AG04450 (cell line): ENCODE data around the gene RBM44. TPM values are rescaled to one million over a fixed set of nuclear protein-coding genes. Genes with fewer than 3 reads are reported as not detected.

ENCODE experiments used
- CTCF ChIA-PET: fragments of 300-600, 350-600 bp; formaldehyde crosslinking; extraction: SDS; loops from one replicate; lab custom pipeline; 2022; ENCODE audit warnings: antibody characterized with exemption, inconsistent platforms; lab: Charles Lee
- POLR2A ChIA-PET: fragments of 350-600 bp; formaldehyde crosslinking; extraction: SDS; loops from one replicate; lab custom pipeline; 2021; ENCODE audit warnings: antibody characterized with exemption, inconsistent platforms; lab: Yijun Ruan, JAX
- DNase-seq: peaks from one replicate; pipeline ENCODE4 v3.0.0-alpha.2; 2011; ENCODE audit warnings: low read depth, low spot score
- H3K27ac ChIP-seq: one replicate; pipeline ENCODE4 v1.5.1; 2012; ENCODE audit warnings: low read depth, low read length, control low read depth
- H3K27me3 ChIP-seq: one replicate; pipeline ENCODE4 v1.6.0; 2012; ENCODE audit warnings: low read length; ENCODE audit not compliant: control insufficient read depth, insufficient read depth
- H3K4me3 ChIP-seq: 2 replicates; pipeline ENCODE4 v1.5.1; 2011; ENCODE audit warnings: mild to moderate bottlenecking, low read depth, low read length, control low read depth
- H3K9me3 ChIP-seq: 2 replicates; pipeline ENCODE4 v1.5.1; 2012; ENCODE audit warnings: low read length; ENCODE audit not compliant: control insufficient read depth, insufficient read depth
- polyA plus RNA-seq: library from polyadenylated mRNA; depleted of rRNA; stranded (reverse); fragments of >200 nt; gene quantifications from 2 replicates; pipeline ENCODE4 v1.2.3, GENCODE V29; 2011
- TF ChIP-seq, protein P1 (sequence below): IDR thresholded peaks from 2 replicates; pipeline ENCODE4 v1.5.1; 2011; ENCODE audit warnings: low read depth, low read length, control low read depth, inconsistent platforms

The RBM44 gene
- polyA plus RNA-seq, 1 experiment: 0.16 TPM

DNA sequence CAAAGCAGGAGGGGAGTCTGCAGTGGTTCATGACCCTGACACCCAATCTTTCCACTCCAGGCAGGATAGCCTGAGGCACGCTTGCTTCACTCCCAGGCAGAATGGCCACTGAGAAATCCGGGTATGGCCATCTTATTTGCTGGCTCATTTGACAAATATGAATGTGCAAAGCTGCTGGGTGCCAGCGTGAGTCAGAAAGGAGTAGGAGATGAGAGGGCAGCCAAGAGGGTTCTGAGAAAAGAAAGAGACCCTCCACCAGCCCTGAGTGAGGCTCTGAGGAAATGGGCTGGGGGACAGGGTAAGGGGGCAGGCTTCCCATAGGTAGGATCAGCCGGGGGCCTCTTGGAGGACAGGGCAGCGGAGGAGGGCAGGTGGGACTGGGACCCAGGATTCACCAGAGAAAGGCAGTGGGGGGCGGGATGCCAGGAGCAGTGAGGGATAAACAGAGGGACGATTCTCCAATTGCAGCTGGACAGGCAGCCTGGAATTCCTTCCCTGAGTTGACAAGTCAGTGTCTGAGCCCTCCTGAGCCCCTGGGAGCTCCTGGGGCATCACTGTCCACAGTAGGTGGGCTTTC lies 76.1 kb downstream of the RBM44 start:
- H3K27ac ChIP-seq: peak overlapping the region; percentile 57
- H3K9me3 ChIP-seq: peaks cover 2% of the 10 kb centered on the region; the same call in 1 of the 2 replicates
- H3K4me3 ChIP-seq: no peak overlapping the region
- no peak for DNase-seq
- POLR2A ChIA-PET: interaction anchor here (0.6 to 1.0 kb wide), 2 partner anchors 30 to 295 kb away, joined by 3 read pairs; no protein-coding TSS in a partner anchor
- CTCF ChIA-PET: interaction anchor here (0.7 kb wide), 1 partner anchor 389 kb away, joined by 3 read pairs; no protein-coding TSS in a partner anchor
- H3K27me3 ChIP-seq: no peaks in the 10 kb centered on the region
- TF ChIP-seq, protein P1, sequence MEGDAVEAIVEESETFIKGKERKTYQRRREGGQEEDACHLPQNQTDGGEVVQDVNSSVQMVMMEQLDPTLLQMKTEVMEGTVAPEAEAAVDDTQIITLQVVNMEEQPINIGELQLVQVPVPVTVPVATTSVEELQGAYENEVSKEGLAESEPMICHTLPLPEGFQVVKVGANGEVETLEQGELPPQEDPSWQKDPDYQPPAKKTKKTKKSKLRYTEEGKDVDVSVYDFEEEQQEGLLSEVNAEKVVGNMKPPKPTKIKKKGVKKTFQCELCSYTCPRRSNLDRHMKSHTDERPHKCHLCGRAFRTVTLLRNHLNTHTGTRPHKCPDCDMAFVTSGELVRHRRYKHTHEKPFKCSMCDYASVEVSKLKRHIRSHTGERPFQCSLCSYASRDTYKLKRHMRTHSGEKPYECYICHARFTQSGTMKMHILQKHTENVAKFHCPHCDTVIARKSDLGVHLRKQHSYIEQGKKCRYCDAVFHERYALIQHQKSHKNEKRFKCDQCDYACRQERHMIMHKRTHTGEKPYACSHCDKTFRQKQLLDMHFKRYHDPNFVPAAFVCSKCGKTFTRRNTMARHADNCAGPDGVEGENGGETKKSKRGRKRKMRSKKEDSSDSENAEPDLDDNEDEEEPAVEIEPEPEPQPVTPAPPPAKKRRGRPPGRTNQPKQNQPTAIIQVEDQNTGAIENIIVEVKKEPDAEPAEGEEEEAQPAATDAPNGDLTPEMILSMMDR: no peak

DNA sequence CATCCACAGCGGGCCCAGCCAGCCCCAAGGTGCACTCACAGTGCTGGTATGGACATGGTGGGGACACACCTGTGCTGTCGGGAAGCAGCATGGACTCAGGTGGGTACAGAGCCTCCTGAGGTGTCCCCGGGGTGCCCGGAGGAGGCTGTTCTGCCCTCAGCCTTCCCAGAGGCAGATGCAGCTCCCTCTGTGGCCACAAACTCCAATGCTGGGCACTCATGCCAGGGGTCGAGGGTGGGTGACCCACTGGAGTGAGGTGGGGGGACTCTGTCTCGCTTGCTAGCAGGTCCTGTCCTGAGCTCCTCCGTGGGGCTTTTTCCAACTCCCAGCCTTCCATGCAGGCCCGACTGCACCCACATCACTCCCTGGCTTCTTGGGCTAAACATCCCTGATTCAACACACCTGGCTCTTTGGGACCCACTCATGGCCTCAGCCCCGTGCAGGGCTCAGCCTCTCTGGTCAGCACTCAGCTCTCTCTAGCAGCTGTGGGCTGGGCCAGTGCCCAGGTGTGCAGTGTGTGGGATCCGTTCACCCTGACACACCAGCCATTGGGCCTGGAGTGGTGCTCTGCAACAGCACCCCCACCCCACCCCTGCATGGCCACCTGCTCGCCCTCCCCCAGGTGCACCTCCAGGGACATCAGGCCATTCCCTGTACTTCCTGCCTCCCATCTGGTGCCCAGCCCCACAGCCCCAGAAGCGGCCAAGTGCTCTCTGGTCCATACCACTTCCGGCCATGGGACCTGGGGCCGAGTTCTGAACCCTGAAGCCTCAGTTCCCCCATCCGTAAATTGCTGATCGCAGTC lies 76.9 kb downstream of the RBM44 start:
- DNase-seq: no peak
- Histone ChIP-seq H3K9me3 (no peaks in the 10 kb centered on the region; the same call in 1 of the 2 replicates), H3K4me3 (no peak overlapping the region), H3K27ac (peak overlapping the region; percentile 21), H3K27me3 (no peaks in the 10 kb centered on the region)
- POLR2A ChIA-PET: interaction anchor here (0.6 to 1.0 kb wide), 2 partner anchors 30 to 294 kb away, joined by 3 read pairs; no protein-coding TSS in a partner anchor
- TF ChIP-seq, protein P1: no peak
- CTCF ChIA-PET: interaction anchor here (0.7 kb wide), 1 partner anchor 388 kb away, joined by 3 read pairs; no protein-coding TSS in a partner anchor

DNA sequence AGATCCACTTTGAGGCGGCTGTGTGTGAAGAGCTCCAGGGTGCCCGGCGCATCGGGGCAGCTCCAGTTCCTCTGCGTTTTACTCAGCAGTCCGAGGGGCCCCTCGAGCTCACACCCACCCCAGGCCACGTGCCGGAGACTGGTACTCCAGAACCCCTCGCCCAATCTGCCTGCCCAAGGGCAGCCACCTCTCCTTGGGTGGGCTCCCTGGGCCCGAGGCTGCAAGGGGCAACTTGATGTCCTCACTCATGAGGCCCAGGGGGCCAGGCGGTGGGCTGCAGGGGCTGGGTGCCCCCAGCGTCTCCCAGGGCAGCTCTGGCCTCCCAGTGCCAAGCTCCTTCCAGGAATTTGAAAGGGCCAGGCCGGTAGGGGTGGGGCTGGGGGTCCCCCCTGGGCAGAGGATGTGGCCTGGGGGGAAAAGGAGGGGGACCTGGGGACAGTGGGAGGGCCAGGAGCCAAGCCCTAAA lies 77.5 kb downstream of the RBM44 start:
- TF ChIP-seq, protein P1: no peak
- Histone ChIP-seq H3K27me3 (no peaks in the 10 kb centered on the region), H3K9me3 (no peaks in the 10 kb centered on the region; the same call in 1 of the 2 replicates), H3K4me3 (no peak overlapping the region), H3K27ac (no peak overlapping the region)
- ChIA-PET CTCF (interaction anchor here (0.6 kb wide), 1 partner anchor 909 kb away, joined by 3 read pairs; no protein-coding TSS in a partner anchor), POLR2A (interaction anchor here (0.6 kb wide), 1 partner anchor 53 kb away, joined by 11 read pairs; no protein-coding TSS in a partner anchor)
- no peak for DNase-seq

DNA sequence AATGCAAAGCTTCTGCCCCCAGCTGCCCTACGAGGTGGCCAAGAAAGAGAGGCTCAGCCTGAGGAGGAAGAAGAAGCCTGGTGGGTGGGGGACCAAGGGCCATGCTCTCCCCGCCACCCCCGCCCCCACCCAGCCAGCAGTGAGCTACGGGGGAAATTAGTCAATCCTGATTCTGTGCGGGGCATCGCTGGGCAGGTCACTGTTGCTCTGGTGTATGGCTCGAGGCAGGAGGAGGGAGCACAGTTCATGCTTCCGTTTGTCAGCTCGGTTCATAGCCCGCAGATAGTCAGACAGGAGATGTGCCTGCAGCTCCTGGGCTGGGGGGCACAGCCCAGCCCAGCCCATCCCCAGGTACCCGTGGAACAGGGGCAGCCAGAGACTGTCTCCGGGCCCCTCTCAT lies 78.0 kb downstream of the RBM44 start:
- DNase-seq: no peak
- Histone ChIP-seq H3K27ac (no peak overlapping the region), H3K4me3 (no peak overlapping the region), H3K9me3 (no peaks in the 10 kb centered on the region; the same call in 1 of the 2 replicates), H3K27me3 (no peaks in the 10 kb centered on the region)
- ChIA-PET CTCF (interaction anchor here (0.6 kb wide), 1 partner anchor 908 kb away, joined by 3 read pairs; no protein-coding TSS in a partner anchor), POLR2A (interaction anchor here (0.6 kb wide), 1 partner anchor 52 kb away, joined by 11 read pairs; no protein-coding TSS in a partner anchor)
- TF ChIP-seq, protein P1: no peak
